Natural killer cell (primary cell): Measurements from ENCODE around the gene ASIC2. TPM values are rescaled to one million over a fixed set of nuclear protein-coding genes. Genes with fewer than 3 reads are reported as not detected.
A peak's percentile ranks its signal among the peaks of the same experiment; 100 is the strongest.

Experiments used
- ATAC-seq, 3 donors: fragments of 150-1000 bp in 2 of 3; fragments of 200-7000 bp in 1 of 3; cut with Tn5 transposase; 1 replicate in 1 of 3; 2 replicates in 2 of 3; pipeline ENCODE4 v1.10.0; 2021; ENCODE audit warnings: mild to moderate bottlenecking in 2 of 3, moderate library complexity in 2 of 3
- DNase-seq, 2 donors: peaks; one replicate each; pipeline versions ENCODE4 v3.0.0 to v3.0.0-alpha.2; 2013 to 2021; ENCODE audit warnings: mixed read lengths in 1 of 2
- H3K27ac ChIP-seq: one replicate; pipeline ENCODE4 v1.5.1; 2013; ENCODE audit warnings: mild to moderate bottlenecking, low read length
- H3K27me3 ChIP-seq: one replicate; pipeline ENCODE4 v1.6.1; 2013; ENCODE audit warnings: low read length; ENCODE audit not compliant: control insufficient read depth, insufficient read depth
- H3K36me3 ChIP-seq: one replicate; pipeline ENCODE4 v1.6.1; 2013; ENCODE audit warnings: low read length; ENCODE audit not compliant: control insufficient read depth, insufficient read depth
- H3K4me1 ChIP-seq: one replicate; pipeline ENCODE4 v1.6.1; 2013; ENCODE audit warnings: low read length; ENCODE audit not compliant: control insufficient read depth, insufficient read depth
- H3K4me3 ChIP-seq: one replicate; pipeline ENCODE4 v1.5.1; 2013; ENCODE audit warnings: low read length
- H3K9me3 ChIP-seq: one replicate; pipeline ENCODE4 v1.6.1; 2013; ENCODE audit warnings: low read length; ENCODE audit not compliant: control insufficient read depth, insufficient read depth
- H3K27ac Mint-ChIP-seq, 2 donors: one replicate each; pipeline ENCODE4 v1.8.0; 2022; ENCODE audit warnings: mild to moderate bottlenecking in 2 of 2, mixed read lengths in 2 of 2, moderate library complexity in 1 of 2
- H3K27me3 Mint-ChIP-seq, 2 donors: one replicate each; pipeline ENCODE4 v1.8.0; 2022; ENCODE audit warnings: low read depth in 2 of 2, mixed read lengths in 2 of 2
- H3K36me3 Mint-ChIP-seq: one replicate; pipeline ENCODE4 v1.8.0; 2022; ENCODE audit warnings: mixed read lengths
- H3K4me1 Mint-ChIP-seq, 2 donors: one replicate each; pipeline ENCODE4 v1.8.0; 2022; ENCODE audit warnings: mixed read lengths in 2 of 2
- H3K4me3 Mint-ChIP-seq: one replicate; pipeline ENCODE4 v1.8.0; 2022; ENCODE audit warnings: mild to moderate bottlenecking, moderate library complexity, mixed read lengths
- H3K9me3 Mint-ChIP-seq, 2 donors: one replicate each; pipeline ENCODE4 v1.8.0; 2022; ENCODE audit warnings: mixed read lengths in 2 of 2
- CTCF ChIP-seq: fragments of 200-600 bp; IDR thresholded peaks from one replicate; pipeline ENCODE4 v1.8.0; 2022; ENCODE audit warnings: antibody characterized with exemption
- WGBS: methylation state at CpG from one replicate; pipeline ENCODE4 v1.1.7; 2013; ENCODE audit warnings: missing lambda C conversion rate; ENCODE audit not compliant: insufficient coverage; 5-methylcytosine and 5-hydroxymethylcytosine counted together
- intact Hi-C: fragments of 100-400 bp; cut with micrococcal nuclease; formaldehyde crosslinking; loops from one replicate; pipeline ENCODE4 v1.14.2; 2022
- total RNA-seq, 4 donors: library from RNA; stranded (reverse); fragments of 120-200 nt in 1 of 4; gene quantifications; one replicate each; pipeline versions ENCODE4 v1.2.3 to v1.2.4, GENCODE V29; 2013 to 2022

The ASIC2 gene
- total RNA-seq, 3 donors from 2014 or later (not counting 1 experiment from before 2014, with no cell fraction given): not detected

- no peak for ATAC-seq
- H3K9me3 ChIP-seq: no peaks in the 10 kb centered on the region
- H3K4me1 ChIP-seq: peaks cover 1% of the 10 kb centered on the region
- no peak for TF ChIP-seq CTCF
- no CpG with 5 or more reads among the region's 1 CpG for WGBS
- Mint-ChIP-seq H3K4me1 (peaks cover 4% of the 10 kb centered on the region in 2 donors), H3K9me3 (no peaks in the 10 kb centered on the region), H3K27ac (no peak overlapping the region), H3K27me3 (peaks cover 18 to 27% of the 10 kb centered on the region in 2 donors), H3K4me3 (no peak overlapping the region), H3K36me3 (no peaks in the 10 kb centered on the region)
- H3K4me3 ChIP-seq: no peak overlapping the region
- H3K27me3 ChIP-seq: no peaks in the 10 kb centered on the region
- intact Hi-C loops: no loop called here
- DNase-seq: no peak
- H3K27ac ChIP-seq: no peak overlapping the region
- H3K36me3 ChIP-seq: no peaks in the 10 kb centered on the region
Observed at GRCh38 chr17:33239702-33240101, 53.4 kb downstream of the ASIC2 start.

GRCh38 chr17:33234930-33235685 is 58.0 kb downstream of the ASIC2 start:
- no peak overlapping the region for H3K4me3 Mint-ChIP-seq
- no peak overlapping the region for H3K27ac ChIP-seq
- 66% methylated on average over 5 of the region's 6 CpGs for WGBS

GRCh38 chr17:33234233-33234632 is 58.9 kb downstream of the ASIC2 start:
- Histone ChIP-seq H3K27ac (no peak overlapping the region), H3K4me3 (no peak overlapping the region), H3K4me1 (peaks cover 12% of the 10 kb centered on the region), H3K27me3 (no peaks in the 10 kb centered on the region), H3K9me3 (no peaks in the 10 kb centered on the region), H3K36me3 (no peaks in the 10 kb centered on the region)
- peaks cover 0 to 5% of the 10 kb centered on the region in 2 donors for H3K27me3 Mint-ChIP-seq
- no peaks in the 10 kb centered on the region for H3K9me3 Mint-ChIP-seq
- TF ChIP-seq CTCF: no peak
- H3K4me3 Mint-ChIP-seq: no peak overlapping the region
- no peak overlapping the region for H3K27ac Mint-ChIP-seq
- 29% methylated on average over 4 of the region's 4 CpGs for WGBS
- no peaks in the 10 kb centered on the region for H3K36me3 Mint-ChIP-seq
- H3K4me1 Mint-ChIP-seq: peaks cover 19% of the 10 kb centered on the region in 2 donors
- ATAC-seq (peak in 1 of 3 donors; percentile 5), DNase-seq (no peak)
- intact Hi-C loops: no loop called here

More at GRCh38 chr17:33234930-33235685, 58.0 kb downstream of the ASIC2 start:
- Histone ChIP-seq H3K9me3 (no peaks in the 10 kb centered on the region), H3K36me3 (no peaks in the 10 kb centered on the region), H3K4me3 (no peak overlapping the region), H3K4me1 (peaks cover 12% of the 10 kb centered on the region), H3K27me3 (no peaks in the 10 kb centered on the region)
- TF ChIP-seq CTCF: no peak
- DNase-seq (no peak), ATAC-seq (no peak)
- Mint-ChIP-seq H3K27ac (no peak overlapping the region), H3K36me3 (no peaks in the 10 kb centered on the region), H3K27me3 (peaks cover 0 to 5% of the 10 kb centered on the region in 2 donors), H3K4me1 (peaks cover 19% of the 10 kb centered on the region in 2 donors), H3K9me3 (no peaks in the 10 kb centered on the region)
- intact Hi-C loops: no loop called here
